Stimulated activated CD4-positive, alpha-beta T cell treated with anti-CD3 and anti-CD28 coated beads, Interleukin-1b, Interleukin-23, amount 100 ng/mL, for 4 hours (primary cell): Measurements from ENCODE around the gene CCSER2.
"Not testable (repeated sequence)": the region's sequence is repeated elsewhere in the genome, so short reads cannot be mapped to it uniquely, and the experiment has no call there.

Source experiments
- DNase-seq, 2 donors: peaks; one replicate each; pipeline ENCODE4 v3.0.0-alpha.2; 2020; ENCODE audit warnings: low read depth in 2 of 2

CCSER2 gene

DNA sequence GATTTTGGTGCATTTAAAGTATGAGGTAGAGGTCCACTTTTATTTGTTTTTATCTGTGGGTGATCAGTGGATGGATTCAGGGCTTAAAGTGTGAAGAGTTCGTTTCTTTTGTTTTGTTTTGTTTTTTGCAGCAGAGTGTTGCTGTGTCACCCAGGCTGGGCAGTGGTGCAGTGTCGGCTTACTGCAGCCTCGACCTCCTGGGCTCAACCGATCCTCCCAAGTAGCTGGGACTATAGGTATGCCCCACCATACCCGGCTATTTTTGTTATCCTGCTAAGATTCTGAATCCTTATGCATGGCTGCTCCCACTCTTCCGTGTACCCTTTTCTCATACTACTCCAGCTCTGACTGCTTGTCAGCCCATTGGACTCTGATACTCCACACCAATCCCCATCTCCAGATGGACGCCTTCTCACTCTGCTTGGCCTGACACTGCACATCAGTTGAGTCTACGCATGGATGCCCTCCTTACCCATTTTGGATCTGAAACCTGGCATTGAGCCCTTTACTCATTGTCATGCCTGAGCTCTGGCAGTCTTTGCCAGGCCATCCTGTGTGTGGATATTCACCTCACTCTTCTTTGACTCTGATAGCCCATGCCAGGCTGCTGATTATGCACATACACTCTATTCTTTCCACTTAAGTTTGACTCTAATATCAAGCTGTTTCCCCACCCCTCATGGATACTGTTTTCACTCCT is 119.5 kb downstream of the CCSER2 start:
- DNase-seq: no peak

DNA sequence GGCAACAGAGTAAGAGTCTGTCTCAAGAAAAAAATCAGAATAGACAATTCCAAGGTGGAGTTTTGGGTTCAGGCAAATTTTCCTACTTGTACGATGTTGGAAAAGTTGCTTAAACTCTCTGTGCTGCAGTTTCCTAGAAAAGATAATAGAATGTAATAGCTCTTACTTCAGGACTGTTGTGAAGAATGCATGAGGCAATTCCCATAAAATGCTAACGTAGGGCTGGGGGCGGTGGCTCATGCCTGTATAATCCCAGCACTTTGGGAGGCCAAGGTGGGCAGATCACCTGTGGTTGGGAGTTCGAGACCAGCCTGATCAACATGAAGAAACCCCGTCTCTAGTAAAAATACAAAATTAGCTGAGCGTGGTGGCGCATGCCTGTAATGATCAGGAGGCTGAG is 121.0 kb downstream of the CCSER2 start:
- DNase-seq: not testable (repeated sequence)

- DNase-seq: no peak
Observed at GRCh38 chr10:84452003-84452402, 123.6 kb downstream of the CCSER2 start.

GRCh38 chr10:84453303-84453702 is 124.9 kb downstream of the CCSER2 start:
- no peak for DNase-seq

DNA sequence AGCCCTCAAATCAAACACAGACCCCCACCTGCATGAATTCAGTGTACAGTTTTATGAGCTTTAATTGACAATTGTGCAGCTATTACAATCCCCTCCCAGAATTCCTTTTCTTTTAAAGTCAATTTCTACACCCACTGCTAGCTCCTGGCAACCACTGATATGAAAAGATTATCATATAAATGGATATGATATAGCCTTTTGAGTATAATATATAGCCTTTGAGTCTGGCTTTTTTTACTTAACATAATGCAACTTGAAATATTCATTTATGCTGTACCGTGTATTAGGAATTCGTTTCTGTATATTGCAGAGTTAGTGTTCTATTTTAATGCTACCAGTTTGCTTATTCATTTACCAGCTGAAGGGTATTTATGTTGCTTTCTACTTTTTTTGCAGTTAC is 127.7 kb downstream of the CCSER2 start:
- DNase-seq: no peak

- DNase-seq: no peak
Observed at GRCh38 chr10:84460520-84460919, 132.1 kb downstream of the CCSER2 start.

GRCh38 chr10:84469470-84469869 is 141.1 kb downstream of the CCSER2 start:
- DNase-seq: no peak

DNA sequence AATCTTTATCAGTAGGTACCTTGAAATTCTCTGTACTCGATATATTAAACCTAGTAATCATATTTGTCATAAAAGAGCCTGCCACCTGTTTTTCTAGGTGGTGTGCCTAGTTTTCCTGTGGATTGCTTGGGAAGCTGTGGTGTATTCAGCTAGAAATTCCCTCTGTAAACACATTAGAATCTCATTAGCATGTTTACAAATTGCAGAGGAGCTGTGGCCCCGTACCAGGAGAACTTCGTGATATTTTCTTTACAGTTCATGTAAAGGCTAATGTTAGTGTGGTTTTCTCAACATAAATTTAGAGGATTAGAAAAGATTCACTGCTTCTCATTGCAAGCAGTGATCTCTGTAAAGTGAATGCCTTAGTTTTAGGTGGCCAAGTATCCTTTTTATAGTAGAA is 144.7 kb downstream of the CCSER2 start:
- no peak for DNase-seq

GRCh38 chr10:84477398-84478128 is 149.2 kb downstream of the CCSER2 start:
- DNase-seq: no peak

- DNase-seq: no peak
Observed at GRCh38 chr10:84478151-84478550, 149.8 kb downstream of the CCSER2 start.

DNA sequence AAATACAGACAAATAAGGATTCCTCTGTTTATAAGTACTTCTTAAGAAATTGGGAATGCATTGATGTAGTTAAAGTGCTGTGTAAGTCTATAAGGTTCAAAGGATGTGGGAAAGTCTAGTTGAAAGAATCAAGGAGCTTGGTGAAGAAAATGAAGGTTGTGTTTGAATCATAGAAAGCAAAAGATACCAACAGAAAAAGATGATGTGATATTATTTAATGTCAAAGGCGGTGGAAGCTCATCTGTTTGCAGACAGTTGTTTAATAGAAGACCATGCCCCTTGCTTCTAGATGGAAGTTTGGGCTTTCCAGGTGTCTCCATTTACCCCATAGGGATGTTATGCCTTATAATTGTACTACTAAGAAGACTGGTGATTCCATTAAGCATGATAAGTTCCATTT is 150.3 kb downstream of the CCSER2 start:
- no peak for DNase-seq

- no peak for DNase-seq
Observed at GRCh38 chr10:84484541-84484940, 156.2 kb downstream of the CCSER2 start.

DNA sequence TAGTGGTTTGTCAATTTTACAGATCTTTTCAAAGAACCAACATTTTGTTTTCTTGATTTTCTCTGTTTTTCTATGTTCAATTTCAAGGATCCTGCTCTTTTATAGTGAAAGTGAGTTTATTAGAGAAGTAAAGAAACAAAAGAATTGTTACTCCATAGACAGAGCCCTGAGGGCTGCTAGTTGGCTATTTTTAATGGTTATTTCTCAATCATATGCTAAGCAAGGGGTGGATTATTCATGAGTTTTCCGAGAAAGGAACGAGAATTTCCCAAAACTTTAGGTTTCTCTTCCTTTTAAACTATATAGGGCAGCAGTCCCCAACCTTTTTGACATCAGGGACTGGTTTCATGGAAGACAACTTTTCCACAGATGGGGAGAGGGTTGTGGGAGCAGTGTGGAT is 165.0 kb downstream of the CCSER2 start:
- DNase-seq: no peak

GRCh38 chr10:84493951-84494848 is 165.8 kb downstream of the CCSER2 start:
- DNase-seq: no peak

GRCh38 chr10:84494849-84495180 is 166.4 kb downstream of the CCSER2 start:
- DNase-seq: no peak

DNA sequence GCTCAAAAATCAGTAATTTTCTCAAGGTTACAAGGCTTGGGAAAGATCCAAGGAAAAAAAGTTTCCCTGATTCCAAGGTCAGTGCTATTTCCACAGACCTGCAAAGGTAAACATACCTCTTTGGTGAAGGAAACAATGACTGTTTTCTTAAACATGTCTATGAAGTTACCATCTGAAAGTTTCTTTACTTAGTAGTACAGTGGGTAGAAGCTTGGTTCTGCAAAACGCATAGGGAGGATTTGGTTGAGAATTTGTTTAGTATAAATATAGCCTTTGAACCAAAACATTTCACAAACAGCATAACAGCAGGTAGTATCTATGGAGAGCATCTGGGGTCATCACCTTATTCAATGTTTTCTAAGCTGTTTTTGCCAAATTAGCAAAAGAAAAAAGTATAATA is 169.6 kb downstream of the CCSER2 start:
- no peak for DNase-seq

GRCh38 chr10:84499039-84499438 is 170.7 kb downstream of the CCSER2 start:
- not testable (repeated sequence) for DNase-seq

DNA sequence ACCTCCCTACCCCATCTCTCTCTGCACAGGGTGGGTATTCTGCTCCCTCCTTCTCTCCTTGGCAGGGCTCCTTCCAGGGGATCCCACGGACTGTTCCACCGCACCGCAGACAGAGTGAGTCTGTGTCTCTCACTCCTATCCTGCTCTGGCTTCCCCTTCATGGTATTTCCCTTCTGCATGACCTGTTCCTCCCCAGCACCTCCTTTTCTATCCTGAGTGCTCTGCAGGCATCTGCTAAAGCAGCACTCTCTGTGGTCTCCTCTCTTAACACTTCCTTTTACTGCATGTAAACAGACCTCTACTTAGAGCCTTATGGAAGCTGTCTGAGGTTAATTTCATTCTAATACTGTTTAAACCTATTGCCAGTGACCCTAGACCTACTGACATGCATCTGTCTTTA is 171.5 kb downstream of the CCSER2 start:
- DNase-seq: no peak

- no peak for DNase-seq
Observed at GRCh38 chr10:84510121-84510520, 181.7 kb downstream of the CCSER2 start.

DNA sequence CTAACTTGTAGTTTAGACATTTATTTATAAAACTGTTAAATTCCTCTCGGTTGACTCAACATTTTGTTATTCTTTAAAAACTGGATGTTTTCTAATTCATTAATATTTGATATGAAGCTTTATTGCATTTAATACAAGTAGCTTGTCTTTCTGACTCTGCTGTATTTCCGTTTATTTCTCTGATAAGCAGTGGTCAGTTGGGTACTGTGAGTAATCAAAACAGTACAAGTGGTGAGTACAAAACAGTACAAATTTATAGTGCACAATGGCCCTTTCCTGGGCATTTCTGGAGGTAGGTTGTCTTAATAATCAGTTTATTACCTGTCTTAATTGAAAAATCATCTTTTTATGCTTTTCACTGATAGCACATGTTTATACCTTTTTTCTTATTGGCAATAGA is 182.7 kb downstream of the CCSER2 start:
- DNase-seq: no peak

DNA sequence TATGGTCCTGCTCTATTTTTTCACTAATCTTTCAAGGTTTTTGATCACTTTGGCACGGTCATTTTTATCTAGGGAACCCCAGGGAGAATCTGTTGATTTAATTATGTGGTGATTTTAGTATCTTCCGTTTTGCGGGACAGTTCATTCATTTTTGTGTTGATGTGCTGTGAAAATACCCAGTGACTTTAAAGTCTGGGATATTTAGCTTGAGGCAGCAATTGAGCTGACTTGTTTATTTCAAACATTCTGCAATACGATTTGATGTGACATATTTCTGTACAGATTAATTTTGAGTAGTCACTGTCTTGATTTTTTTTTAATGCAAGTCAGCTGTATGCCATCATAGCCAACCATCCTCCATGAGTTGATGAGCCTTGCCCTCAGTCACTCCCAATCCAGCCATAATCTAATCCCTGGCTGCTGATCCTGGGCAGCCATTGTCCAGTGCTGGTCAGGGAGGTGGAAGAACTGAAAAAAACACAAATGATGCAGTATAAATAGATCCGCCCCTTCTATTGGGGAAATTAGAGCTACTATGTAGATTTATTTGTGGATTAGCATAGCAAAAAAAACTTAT is 183.4 kb downstream of the CCSER2 start:
- no peak for DNase-seq

GRCh38 chr10:84517554-84517953 is 189.2 kb downstream of the CCSER2 start:
- DNase-seq: no peak
